Subcutaneous preadipocyte (primary cell): ENCODE measurements around the gene ZBED1. TPM values are rescaled to one million over a fixed set of nuclear protein-coding genes. Genes with fewer than 3 reads are reported as not detected.

Experiments
- total RNA-seq: library from RNA; depleted of rRNA; stranded (reverse); fragments of >200 nt; gene quantifications from 2 replicates; pipeline ENCODE4 v1.2.3, GENCODE V29; 2012

ZBED1 gene
- 27.6 and 34.0 TPM in 2 replicates for total RNA-seq

GRCh38 chrX:2500803-2501558 is at the start of gene ZBED1, which contains the start of gene DHRSX:
Gene ZBED1 (minus strand): TSS chrX:2500976. CDS start chrX:2490719, 10,257 bp downstream.
Gene DHRSX (minus strand): TSS chrX:2500976. CDS start chrX:2500925, 51 bp downstream.

Other genes starting within 250 kb of the ZBED1 start
- gene DHRSX, start within 50 bp of the ZBED1 start, total RNA-seq, result 17.6 and 23.9 TPM in 2 replicates
- gene CD99, start 190.3 kb upstream of the ZBED1 start, total RNA-seq, result 284 and 382 TPM in 2 replicates